Measurements from ENCODE around the gene DOK7.

DNA sequence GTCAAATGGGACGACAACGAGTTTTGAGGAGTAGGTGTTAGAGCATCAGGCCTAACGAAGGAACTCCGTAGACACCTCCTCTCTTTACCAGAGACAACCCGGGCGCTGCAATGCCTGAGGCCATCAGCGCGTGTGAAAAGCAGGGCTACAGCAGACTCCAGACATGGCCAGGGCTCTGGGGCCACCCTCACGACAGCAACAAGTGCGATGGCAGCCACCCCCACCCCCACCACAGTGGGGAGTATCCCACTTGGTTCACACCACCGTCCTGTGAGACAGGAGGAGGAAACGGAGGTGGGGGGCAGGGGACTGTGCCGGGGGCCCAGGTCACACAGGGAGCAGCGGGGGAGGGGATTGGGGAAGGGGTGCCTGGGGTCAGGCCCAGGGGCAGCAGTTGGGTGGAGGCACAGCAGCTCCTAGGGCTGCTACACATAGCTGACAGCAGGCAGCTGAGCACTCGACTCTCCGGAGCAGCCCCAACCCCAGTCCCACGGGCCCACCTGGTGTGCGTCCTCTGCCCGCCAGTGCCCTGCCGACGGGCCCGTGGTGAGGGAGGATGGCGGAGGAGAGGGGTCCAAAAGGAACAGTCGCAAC lies 60.6 kb downstream of the DOK7 start:
- no peak for TF ChIP-seq CTCF (IDR thresholded peaks at IDR 0.05; ENCODE audit: extremely low read depth in 1 of 2, insufficient read depth in 1 of 2, low read depth in 1 of 2, low read length in 2 of 2)
- no peak for TF ChIP-seq POLR2AphosphoS5 (IDR thresholded peaks at IDR 0.05; ENCODE audit: insufficient read depth, low read depth, low read length)

Data from endothelial cell of umbilical vein (primary cell).